Transverse colon (tissue), 4 donors: ENCODE data around the gene ZC2HC1C. TPM values are rescaled to one million over a fixed set of nuclear protein-coding genes. Genes with fewer than 3 reads are reported as not detected.

Source experiments
- DNase-seq: peaks from one replicate; pipeline ENCODE4 v3.0.0-alpha.2; 2019
- H3K27ac ChIP-seq, 4 donors: fragments of 200-600 bp; sonication (generic); 2 replicates each; pipeline ENCODE4 v1.5.1; 2016 to 2018; ENCODE audit warnings: inconsistent platforms in 4 of 4
- H3K27me3 ChIP-seq: fragments of 200-600 bp; sonication (generic); 2 replicates; pipeline ENCODE4 v1.5.1; 2017; ENCODE audit warnings: inconsistent platforms
- H3K36me3 ChIP-seq, 4 donors: fragments of 200-600 bp; sonication (generic); 2 replicates each; pipeline ENCODE4 v1.5.1; 2017 to 2019; ENCODE audit warnings: inconsistent platforms in 4 of 4
- H3K4me1 ChIP-seq, 4 donors: fragments of 200-600 bp; sonication (generic); 2 replicates each; pipeline ENCODE4 v1.5.1; 2017 to 2020; ENCODE audit warnings: inconsistent platforms in 4 of 4
- H3K4me3 ChIP-seq, 4 donors: fragments of 200-600 bp; sonication (generic); 1 replicate in 1 of 4; 2 replicates in 3 of 4; pipeline versions ENCODE4 v1.5.1 to v1.6.1; 2017 to 2019; ENCODE audit warnings: inconsistent platforms in 4 of 4
- H3K9me3 ChIP-seq, 2 donors: fragments of 200-600 bp; sonication (generic); 2 replicates each; pipeline ENCODE4 v1.5.1; 2017 to 2019; ENCODE audit warnings: inconsistent platforms in 2 of 2
- CTCF ChIP-seq, 5 experiments: fragments of 200-600 bp in 3 of 5; fragments of 450-650 bp in 2 of 5; sonication (generic) in 3 of 5; IDR thresholded peaks; 1 replicate in 2 of 5; 2 replicates in 3 of 5; pipeline ENCODE4 v1.5.1; 2016 to 2017; ENCODE audit warnings: antibody characterized with exemption in 5 of 5, inconsistent platforms in 3 of 5, mild to moderate bottlenecking in 2 of 5, moderate library complexity in 1 of 5
- EP300 ChIP-seq: sonication (generic); formaldehyde crosslinking; IDR thresholded peaks from one replicate; pipeline ENCODE4 v1.6.1; 2017; ENCODE audit warnings: antibody characterized with exemption, low read depth
- POLR2A ChIP-seq: fragments of 450-650 bp; IDR thresholded peaks from one replicate; pipeline ENCODE4 v1.6.1; 2016; ENCODE audit warnings: antibody characterized with exemption, mild to moderate bottlenecking, moderate library complexity
- POLR2AphosphoS5 ChIP-seq, 3 donors: sonication (generic); formaldehyde crosslinking; IDR thresholded peaks; one replicate each; pipeline ENCODE4 v1.6.1; 2016; ENCODE audit warnings: antibody characterized with exemption in 3 of 3
- WGBS, 2 donors: methylation state at CpG; one replicate each; pipeline ENCODE4 v1.1.5; 2018; ENCODE audit warnings: low coverage in 1 of 2; 5-methylcytosine and 5-hydroxymethylcytosine counted together
- in situ Hi-C, 4 donors: fragments of 200-750 bp; cut with MboI; loops; one replicate each; pipeline versions ENCODE4 v1.15.0 to v1.15.1; 2017; ENCODE audit warnings: low sequenced_read_pairs in 3 of 4, low pct_ligation_motif_present in 1 of 4, low pct_unique_long_range_greater_than_20kb in 1 of 4
- intact Hi-C: fragments of 100-400 bp; cut with DNase I; formaldehyde crosslinking; loops from one replicate; pipeline ENCODE4 v1.15.1; 2023; ENCODE audit warnings: low total_unique reads
- total RNA-seq, 4 donors: library from RNA; depleted of rRNA; stranded (reverse); fragments of >200 nt; gene quantifications; one replicate each; pipeline ENCODE4 v1.1.0, GENCODE V29; 2016

The ZC2HC1C gene
- total RNA-seq, 4 donors from 2014 or later = 7.5 to 40.0 (median 8.1) TPM; not detected in 1

- Histone ChIP-seq H3K27me3 (no peaks in the 10 kb centered on the region), H3K27ac (peak overlapping the region; percentile 84 to 98 (median 90)), H3K36me3 (peaks cover 0 to 9% (median 0%) of the 10 kb centered on the region in 4 donors), H3K4me1 (peaks cover 3 to 28% (median 16%) of the 10 kb centered on the region in 4 donors), H3K9me3 (no peaks in the 10 kb centered on the region), H3K4me3 (peak overlapping the region; percentile 52 to 81 (median 56))
- TF ChIP-seq POLR2AphosphoS5 (IDR thresholded peaks at IDR 0.05) = no peak
- no peak for TF ChIP-seq EP300
- no peak for TF ChIP-seq POLR2A
- no peak for TF ChIP-seq CTCF (IDR thresholded peaks at IDR 0.05)
- in situ Hi-C loops (no loop called here), intact Hi-C loops (no loop called here)
- WGBS, 2 donors = 15 to 18% methylated on average over 5 of the region's 5 CpGs
- DNase-seq = no peak
Observed at GRCh38 chr14:75051556-75051899, 17.9 kb upstream of the ZC2HC1C start.

DNA sequence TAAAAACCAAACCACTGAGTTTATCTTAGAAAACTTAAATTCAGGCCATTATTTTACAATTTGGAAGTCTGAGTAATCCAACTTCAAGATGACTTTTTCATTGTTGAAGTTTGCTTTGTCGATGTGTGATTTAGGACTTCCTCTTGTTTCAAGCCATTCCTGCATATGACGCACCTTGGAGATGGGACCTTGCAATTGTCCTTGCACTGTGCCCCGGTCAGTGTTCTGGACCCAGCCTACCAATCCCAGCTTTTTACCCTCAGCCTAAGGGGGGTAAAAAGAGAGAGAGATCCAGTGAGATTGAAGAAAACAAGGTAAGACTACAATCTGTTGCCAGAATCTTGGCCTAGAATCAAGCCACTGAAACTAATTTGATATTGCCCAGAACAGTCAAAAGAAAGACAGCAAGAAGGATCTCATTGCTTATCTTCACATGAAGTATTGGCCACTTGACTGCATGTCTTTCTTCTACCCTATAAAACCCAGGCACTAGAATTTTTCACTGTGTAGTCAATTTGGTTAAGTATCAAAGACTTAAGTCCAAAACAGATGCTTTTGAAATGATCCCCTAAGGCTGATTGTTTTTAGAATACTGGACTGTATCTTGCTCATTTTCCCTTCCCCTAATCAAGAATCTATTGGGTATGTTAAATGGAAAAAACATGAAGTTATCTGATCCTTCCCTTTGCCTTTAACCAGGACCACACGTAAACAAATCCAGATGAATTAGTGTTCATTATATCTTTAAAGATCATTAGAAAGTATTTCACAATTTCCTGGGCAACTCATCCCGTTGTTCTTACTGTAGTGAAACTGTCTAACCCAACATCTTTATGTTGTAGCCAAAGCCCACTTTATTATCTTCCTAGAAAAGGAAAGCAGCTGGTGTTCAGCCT, 15.8 kb upstream of the ZC2HC1C start:
- no peaks in the 10 kb centered on the region for H3K27me3 ChIP-seq
- intact Hi-C loops (no loop called here), in situ Hi-C loops (no loop called here)
- no peak overlapping the region for H3K27ac ChIP-seq
- peaks cover 0 to 4% (median 0%) of the 10 kb centered on the region in 4 donors for H3K36me3 ChIP-seq
- no peak overlapping the region for H3K4me3 ChIP-seq
- no peak for DNase-seq
- H3K4me1 ChIP-seq = peaks cover 3 to 26% (median 15%) of the 10 kb centered on the region in 4 donors
- WGBS, 2 donors = 64 to 69% methylated on average over 4 to 5 of the region's 5 CpGs
- H3K9me3 ChIP-seq = no peaks in the 10 kb centered on the region
- TF ChIP-seq EP300 (no peak), POLR2A (no peak), POLR2AphosphoS5 (IDR thresholded peaks at IDR 0.05) (no peak), CTCF (IDR thresholded peaks at IDR 0.05) (no peak)

DNA sequence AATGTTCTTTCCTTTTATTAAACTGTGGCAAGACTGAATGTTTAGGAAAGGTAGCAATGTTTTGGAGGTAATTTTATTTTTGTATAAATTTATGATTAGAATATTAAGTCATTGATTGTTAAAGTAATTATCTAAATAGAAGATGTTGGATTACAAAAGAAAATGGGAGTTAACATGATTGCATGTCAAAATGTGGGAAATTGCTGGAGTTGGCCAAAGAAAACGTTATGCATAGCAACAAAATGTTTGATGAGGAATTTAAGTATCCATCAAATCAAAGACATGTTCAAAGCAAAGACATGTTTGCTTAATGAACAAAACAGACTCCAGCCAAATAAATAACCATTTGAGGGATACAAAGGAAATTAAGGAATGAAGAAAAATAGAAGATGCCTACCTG, 15.0 kb upstream of the ZC2HC1C start:
- H3K36me3 ChIP-seq = no peaks in the 10 kb centered on the region
- H3K4me3 ChIP-seq = no peak overlapping the region
- in situ Hi-C loops = no loop called here
- WGBS, 2 donors = 64 to 88% methylated on average over 1 of the region's 1 CpG
- no peaks in the 10 kb centered on the region for H3K9me3 ChIP-seq
- H3K27me3 ChIP-seq = no peaks in the 10 kb centered on the region
- no peak for DNase-seq
- H3K27ac ChIP-seq = no peak overlapping the region
- TF ChIP-seq CTCF (IDR thresholded peaks at IDR 0.05) (no peak), POLR2AphosphoS5 (IDR thresholded peaks at IDR 0.05) (no peak), EP300 (no peak), POLR2A (no peak)
- intact Hi-C loops = no loop called here
- peaks cover 3 to 20% (median 11%) of the 10 kb centered on the region in 4 donors for H3K4me1 ChIP-seq

DNA sequence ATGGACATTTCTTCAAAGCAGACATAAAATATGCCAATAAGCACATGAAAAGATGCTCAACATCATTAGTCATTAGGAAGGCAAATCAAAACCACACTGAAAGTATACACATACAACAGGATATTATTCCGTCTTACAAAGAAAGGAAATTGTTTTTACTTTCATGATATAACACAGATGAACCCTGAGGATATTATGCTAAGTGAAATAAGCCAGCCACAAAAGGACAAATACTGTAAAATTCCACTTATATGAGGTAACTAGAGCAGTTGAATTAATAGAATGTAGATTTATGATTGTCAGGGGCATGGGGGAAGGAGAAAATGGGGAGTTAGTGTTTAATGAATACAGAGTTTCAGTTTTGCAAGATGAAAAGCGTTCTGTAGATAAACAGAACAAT, 9.8 kb upstream of the ZC2HC1C start:
- WGBS, 2 donors = 83 to 84% methylated on average over 2 of the region's 2 CpGs
- Histone ChIP-seq H3K27ac (no peak overlapping the region), H3K4me1 (peaks cover 6 to 14% (median 11%) of the 10 kb centered on the region in 4 donors), H3K4me3 (no peak overlapping the region), H3K9me3 (no peaks in the 10 kb centered on the region), H3K36me3 (no peaks in the 10 kb centered on the region), H3K27me3 (no peaks in the 10 kb centered on the region)
- intact Hi-C loops = no loop called here
- in situ Hi-C loops = no loop called here
- DNase-seq = no peak
- TF ChIP-seq POLR2A (no peak), CTCF (IDR thresholded peaks at IDR 0.05) (no peak)
